GM21528 (cell line): ENCODE results near the gene ARID3B.
A peak's percentile ranks its signal among the peaks of the same experiment; 100 is the strongest.
"Not testable (repeated sequence)": the region's sequence is repeated elsewhere in the genome, so short reads cannot be mapped to it uniquely, and the experiment has no call there.

ENCODE experiments used
- ATAC-seq: cut with Tn5 transposase; IDR thresholded peaks from one replicate; pipeline ENCODE4 v1.9.1; 2021; ENCODE audit warnings: mild to moderate bottlenecking, moderate library complexity; ENCODE audit not compliant: unreplicated experiment, low FRiP score

Gene ARID3B

DNA sequence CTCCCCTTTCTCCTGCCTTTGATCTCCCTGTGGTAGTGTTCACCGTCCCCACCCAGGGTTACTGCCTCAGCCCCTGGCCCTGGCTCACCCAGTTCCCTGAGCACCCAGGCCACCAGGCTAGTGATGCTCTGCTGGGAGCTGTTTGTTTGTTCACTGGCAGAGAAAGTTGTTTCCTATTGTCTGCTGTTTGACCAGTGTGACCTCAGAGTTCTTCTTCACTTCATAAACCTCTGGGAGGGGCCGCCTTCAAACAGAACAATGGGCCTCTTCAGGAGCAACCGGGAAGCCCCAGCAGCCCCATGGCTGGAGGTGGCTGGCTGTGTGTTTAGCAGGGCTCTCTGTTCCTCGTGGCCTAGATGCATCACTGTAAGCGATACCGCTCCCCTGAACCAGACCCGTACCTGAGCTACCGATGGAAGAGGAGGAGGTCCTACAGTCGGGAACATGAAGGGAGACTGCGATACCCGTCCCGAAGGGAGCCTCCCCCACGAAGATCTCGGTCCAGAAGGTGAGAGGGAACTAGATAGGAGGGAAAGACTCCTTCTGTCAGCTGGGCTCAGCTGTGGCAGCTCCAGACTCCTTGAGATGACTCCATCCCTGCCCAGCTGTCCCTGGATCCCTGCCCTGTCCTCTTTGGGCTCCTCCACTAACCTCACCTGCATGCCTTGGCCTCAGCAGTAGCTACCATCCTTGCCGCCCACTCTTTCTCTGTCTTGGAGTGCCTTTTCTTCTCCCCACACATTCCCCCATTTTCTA, 78.0 kb downstream of the ARID3B start:
- ATAC-seq: no peak

DNA sequence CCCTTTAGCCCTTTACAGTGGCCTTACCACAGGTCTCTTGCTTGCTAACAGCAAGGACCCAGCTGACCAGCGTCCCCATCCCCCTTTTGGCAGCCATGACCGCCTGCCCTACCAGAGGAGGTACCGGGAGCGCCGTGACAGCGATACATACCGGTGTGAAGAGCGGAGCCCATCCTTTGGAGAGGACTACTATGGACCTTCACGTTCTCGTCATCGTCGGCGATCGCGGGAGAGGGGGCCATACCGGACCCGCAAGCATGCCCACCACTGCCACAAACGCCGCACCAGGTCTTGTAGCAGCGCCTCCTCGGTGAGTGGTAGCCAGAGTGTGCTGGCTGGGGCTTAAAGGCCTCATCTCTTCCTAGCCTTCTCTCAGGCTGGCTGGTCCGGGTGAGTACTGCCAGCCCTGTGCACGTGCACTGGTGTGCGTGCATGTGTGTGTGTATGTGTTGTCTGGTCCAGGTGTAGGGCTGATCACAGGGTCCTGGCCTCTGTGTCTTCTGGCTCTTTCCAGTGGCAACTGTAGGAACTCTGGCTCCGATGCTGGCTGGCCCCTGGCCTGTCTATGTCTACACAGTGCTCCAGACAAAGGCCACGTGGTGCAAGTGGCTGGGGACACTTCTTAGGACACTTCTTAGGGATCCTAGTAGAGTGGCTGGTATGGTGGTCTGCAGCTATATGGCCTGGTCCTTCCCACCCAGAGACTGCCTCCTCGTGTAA, 79.1 kb downstream of the ARID3B start:
- ATAC-seq: no peak

GRCh38 chr15:74620636-74621545, 79.9 kb downstream of the ARID3B start:
- peak; percentile 45 for ATAC-seq

DNA sequence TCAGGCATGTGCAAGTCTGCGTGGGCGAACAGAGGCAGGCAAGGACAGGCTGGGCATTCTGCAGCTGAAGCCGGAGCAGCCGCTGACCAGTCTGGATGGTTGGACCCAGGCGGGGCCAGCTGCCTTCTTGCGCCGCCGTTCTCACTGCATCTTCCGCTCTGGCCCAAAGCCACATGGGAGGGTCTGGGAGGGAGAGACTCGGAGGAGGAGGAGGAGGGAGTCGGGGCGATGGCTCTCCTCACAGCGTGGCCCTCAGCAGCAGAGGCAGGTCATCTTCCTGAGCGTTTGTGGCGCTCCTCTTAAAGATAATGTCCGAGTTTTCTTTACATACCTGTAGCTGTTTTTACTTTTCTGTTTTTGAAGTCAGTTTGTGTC, 80.5 kb downstream of the ARID3B start:
- ATAC-seq: no peak

GRCh38 chr15:74621936-74622335, 80.9 kb downstream of the ARID3B start:
- ATAC-seq: no peak

DNA sequence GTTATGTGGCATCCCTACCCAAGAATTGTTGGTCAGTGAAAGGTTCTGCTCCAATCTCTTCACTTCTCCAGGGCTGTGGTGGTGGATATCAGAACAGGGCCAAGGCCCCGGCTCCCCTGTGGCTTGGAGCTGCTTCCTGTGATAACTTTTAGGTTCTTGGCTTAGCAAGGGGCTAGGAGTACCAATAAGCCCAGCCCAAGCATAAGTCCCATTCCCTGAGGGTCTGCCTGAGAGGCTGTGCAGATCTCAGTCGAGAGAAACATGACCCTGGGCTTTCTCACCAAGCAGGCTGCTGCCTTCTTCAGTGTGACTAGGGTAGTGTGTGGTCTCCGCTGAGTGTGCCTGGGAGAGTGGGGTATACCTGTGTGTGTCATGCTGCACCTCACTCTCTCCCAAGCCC, 81.7 kb downstream of the ARID3B start:
- ATAC-seq: no peak

- no peak for ATAC-seq
These were observed 83.1 kb downstream of the ARID3B start for GRCh38 chr15:74624020-74624602.

- ATAC-seq: no peak
These were observed 84.7 kb downstream of the ARID3B start for GRCh38 chr15:74625693-74626092.

DNA sequence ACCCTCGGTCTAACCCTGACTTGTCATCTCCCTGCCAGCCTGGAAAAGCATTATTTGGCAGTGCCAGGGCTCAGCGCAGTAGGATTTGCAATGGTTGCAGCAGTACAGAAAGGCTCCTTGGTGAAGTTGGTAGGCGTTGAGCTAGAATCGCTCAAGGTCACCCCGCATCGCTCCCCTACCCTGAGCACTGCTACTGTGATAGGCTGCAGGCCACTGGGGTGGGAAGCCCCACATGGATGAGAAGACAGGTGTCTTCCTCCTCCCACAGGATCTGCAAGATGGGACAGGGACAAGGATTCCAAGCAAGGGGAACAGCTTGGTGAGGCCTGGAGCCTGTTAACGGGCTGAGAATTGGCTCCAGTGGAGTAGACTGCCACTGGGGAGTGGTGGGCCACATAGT, 85.3 kb downstream of the ARID3B start:
- ATAC-seq: no peak

DNA sequence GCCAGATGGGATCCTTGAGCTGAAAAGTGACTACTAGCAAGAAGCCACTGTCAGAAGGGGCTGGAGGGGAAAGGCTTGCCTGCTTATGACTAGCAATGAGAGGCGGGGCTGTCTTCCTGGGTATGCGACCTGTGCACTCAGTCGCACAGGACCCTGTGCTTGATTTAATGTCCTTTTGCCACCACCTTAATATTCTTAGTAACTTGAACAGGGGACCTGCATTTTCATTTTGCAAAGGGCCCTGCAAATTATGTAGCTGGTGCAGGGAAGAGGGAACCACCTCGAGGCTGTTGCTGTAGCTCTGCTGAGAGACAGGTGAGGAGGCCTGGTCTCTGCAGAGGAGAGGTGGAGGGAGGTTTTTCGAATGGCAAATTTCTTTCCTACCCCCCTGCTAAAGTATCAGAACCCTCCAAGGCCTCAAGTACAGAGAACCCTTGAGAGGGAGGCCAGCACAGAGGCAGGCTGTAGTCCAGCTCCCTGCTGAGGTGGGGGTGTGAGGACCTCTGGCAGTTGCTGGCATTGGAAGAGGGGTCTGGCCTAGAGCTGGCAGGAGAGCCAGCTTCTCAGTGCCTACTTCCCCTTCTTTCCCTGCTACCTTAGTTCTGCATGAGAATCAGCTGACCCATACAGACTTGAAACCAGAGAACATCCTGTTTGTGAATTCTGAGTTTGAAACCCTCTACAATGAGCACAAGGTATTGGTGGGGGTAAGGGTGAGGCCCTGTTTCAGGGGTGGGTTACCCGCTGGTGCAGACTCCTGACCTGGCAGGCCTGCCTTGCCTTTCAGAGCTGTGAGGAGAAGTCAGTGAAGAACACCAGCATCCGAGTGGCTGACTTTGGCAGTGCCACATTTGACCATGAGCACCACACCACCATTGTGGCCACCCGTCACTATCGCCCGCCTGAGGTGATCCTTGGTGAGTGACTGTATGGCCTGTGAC, 86.0 kb downstream of the ARID3B start:
- ATAC-seq: no peak

GRCh38 chr15:74627766-74628165, 86.7 kb downstream of the ARID3B start:
- no peak for ATAC-seq

- no peak for ATAC-seq
These were observed 87.2 kb downstream of the ARID3B start for GRCh38 chr15:74628199-74628598.

DNA sequence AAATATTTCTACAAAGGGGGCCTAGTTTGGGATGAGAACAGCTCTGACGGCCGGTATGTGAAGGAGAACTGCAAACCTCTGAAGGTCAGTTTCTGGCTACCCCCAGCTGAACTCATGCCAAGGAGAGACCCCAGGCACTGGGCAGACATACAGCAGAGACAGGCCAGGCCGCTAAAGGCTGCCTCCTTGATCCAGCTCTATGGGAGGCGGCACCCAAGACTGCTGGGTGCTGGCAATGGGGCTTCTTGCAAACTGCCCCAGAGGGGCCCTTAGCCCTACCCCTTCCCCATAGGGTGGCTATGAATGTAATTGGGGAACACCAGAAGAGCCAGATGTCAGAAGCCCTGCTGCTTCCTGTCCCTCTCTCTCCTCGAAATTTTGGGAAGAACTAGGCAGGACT, 87.9 kb downstream of the ARID3B start:
- no peak for ATAC-seq

DNA sequence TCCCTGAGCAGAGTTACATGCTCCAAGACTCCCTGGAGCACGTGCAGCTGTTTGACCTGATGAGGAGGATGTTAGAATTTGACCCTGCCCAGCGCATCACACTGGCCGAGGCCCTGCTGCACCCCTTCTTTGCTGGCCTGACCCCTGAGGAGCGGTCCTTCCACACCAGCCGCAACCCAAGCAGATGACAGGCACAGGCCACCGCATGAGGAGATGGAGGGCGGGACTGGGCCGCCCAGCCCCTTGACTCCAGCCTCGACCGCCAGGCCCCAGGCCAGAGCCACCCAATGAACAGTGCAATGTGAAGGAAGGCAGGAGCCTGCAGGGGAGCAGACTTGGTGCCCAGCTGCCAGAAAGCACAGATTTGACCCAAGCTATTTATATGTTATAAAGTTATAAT, 88.7 kb downstream of the ARID3B start:
- ATAC-seq: not testable (repeated sequence)

DNA sequence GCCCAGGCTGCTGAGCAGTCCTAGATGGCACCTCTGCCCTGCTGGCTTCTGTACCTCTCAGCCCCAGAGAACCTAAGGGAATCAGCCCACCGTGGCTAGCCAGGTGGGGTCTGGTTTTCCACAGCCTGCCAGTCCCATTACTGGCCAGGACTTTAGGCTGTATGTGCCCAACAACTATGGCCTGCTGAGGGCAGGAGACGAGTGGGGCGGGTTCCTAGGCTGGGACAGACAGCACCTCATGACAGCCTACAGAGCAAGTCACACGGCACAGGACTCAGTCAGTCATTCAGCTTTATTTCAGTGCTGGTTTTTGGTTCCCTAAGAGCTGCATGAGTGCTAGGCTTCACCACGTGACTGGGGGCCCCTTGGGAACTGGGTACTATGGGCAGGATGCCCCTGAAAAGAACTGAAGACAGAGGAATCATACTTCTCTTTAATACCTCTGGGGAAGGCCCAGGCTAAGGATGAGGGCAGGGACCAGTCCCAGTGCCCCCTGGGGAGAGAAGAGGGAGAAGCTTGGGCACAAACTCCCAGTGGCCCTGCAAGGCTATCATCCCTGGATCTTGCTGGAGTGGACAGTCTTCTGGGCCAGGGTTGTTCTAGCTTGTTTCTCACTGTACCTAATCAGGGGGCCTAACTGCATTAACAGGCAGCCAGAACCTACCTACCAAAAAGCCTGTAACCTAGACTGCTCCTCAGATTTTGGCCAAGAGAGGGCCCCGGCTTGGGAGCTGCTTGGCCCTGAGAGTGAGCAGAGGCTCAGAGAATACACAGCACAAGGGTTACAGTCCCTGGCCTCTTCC, 89.5 kb downstream of the ARID3B start:
- ATAC-seq: no peak

DNA sequence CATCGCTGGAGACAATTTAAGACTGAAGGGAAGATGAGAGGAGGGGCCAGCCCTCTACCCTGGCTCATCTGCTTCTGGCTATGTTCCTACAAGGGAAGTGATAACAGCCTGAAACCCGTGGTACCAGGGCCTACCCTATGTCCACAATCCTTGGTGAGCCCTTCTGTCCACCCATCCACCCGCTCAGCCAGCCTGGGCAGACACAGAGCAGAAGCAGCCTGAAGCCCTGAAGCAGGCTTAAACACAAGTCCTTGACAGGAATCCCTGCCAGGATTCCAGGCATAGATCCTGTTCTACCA, 90.0 kb downstream of the ARID3B start:
- ATAC-seq: no peak

GRCh38 chr15:74631408-74631807, 90.4 kb downstream of the ARID3B start:
- ATAC-seq: no peak

DNA sequence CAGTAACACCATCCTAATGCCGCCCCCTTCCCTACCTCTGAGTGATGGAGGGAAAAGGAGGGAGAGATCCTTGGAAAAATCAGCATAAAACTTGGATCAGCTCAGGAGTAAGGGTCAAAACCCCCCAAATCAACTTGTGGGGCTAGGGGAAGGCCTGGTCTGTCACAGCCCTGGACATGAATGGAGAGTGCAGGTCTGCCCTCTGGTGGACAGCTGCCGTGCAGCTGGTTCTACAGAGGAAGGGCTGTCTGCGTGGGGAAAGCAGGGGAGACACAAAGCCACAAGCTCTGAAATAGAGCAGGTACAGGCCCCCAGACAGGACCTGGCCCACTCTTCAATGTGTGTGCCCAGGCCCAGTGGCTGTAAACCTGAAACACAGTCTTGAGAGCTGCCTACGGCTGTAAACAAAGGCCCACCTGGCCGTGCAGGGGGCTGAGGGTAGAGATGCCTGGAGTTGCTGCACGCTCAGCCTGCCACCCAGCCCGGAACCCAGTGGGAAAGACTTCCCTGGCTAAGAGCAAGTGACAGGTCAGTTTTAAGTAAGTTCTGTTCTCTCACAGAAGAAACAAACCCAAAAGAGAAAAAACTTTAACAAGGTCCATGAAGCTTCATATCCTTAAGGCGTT, 91.0 kb downstream of the ARID3B start:
- no peak for ATAC-seq

GRCh38 chr15:74632601-74633000, 91.6 kb downstream of the ARID3B start:
- no peak for ATAC-seq
